ENCODE results near the gene SLC37A4. TPM values are rescaled to one million over a fixed set of nuclear protein-coding genes. Genes with fewer than 3 reads are reported as not detected.

The SLC37A4 gene
- total RNA-seq, 1 experiment from 2014 or later, result 54.5 TPM

GRCh38 chr11:119023741-119024140, 6.9 kb downstream of the SLC37A4 start:
- ChIA-PET CTCF (interaction anchor here (0.6 to 0.7 kb wide), 2 partner anchors 96 to 121 kb away, joined by 3 read pairs; no protein-coding TSS in a partner anchor), POLR2A (no interaction called here)
- Mint-ChIP-seq H3K4me3 (no peak overlapping the region), H3K27me3 (ENCODE audit: low read depth) (no peaks in the 10 kb centered on the region), H3K4me1 (peaks cover 13% of the 10 kb centered on the region), H3K27ac (peak overlapping the region; percentile 17; the same call in 1 of the 2 replicates), H3K36me3 (peaks cover 56% of the 10 kb centered on the region), H3K9me3 (no peaks in the 10 kb centered on the region)
- no peak for DNase-seq (ENCODE audit: low spot score)
- TF ChIP-seq E2F4 (CRISPR knock-in tag; IDR thresholded peaks at IDR 0.05; ENCODE audit: borderline replicate concordance, low read depth) (no peak), ZNF396 (CRISPR knock-in tag; IDR thresholded peaks at IDR 0.05; ENCODE audit: borderline replicate concordance) (no peak), USF2 (CRISPR knock-in tag; IDR thresholded peaks at IDR 0.05) (no peak), MXD4 (CRISPR knock-in tag; IDR thresholded peaks at IDR 0.05; ENCODE audit: borderline replicate concordance) (no peak), ERG (CRISPR knock-in tag; IDR thresholded peaks at IDR 0.05) (no peak), E2F1 (CRISPR knock-in tag; IDR thresholded peaks at IDR 0.05) (no peak), FOXP1 (CRISPR knock-in tag; IDR thresholded peaks at IDR 0.05; ENCODE audit: borderline replicate concordance) (no peak), SP1 (CRISPR knock-in tag; conservative IDR thresholded peaks at IDR 0.05) (no peak), CBFB (CRISPR knock-in tag; IDR thresholded peaks at IDR 0.05; ENCODE audit: low read depth) (no peak), MLX (CRISPR knock-in tag; IDR thresholded peaks at IDR 0.05) (no peak), FOXK1 (CRISPR knock-in tag; IDR thresholded peaks at IDR 0.05) (no peak), ZBTB43 (CRISPR knock-in tag; IDR thresholded peaks at IDR 0.05) (no peak), ZNF512 (CRISPR knock-in tag; IDR thresholded peaks at IDR 0.05; ENCODE audit: borderline replicate concordance) (no peak)
- ATAC-seq, result no peak

GRCh38 chr11:119021631-119022030, 9.0 kb downstream of the SLC37A4 start:
- Mint-ChIP-seq H3K9me3 (no peaks in the 10 kb centered on the region), H3K4me1 (peaks cover 14% of the 10 kb centered on the region), H3K27me3 (ENCODE audit: low read depth) (no peaks in the 10 kb centered on the region; the same call in 1 of the 2 replicates), H3K36me3 (peaks cover 57% of the 10 kb centered on the region), H3K4me3 (no peak overlapping the region), H3K27ac (no peak overlapping the region)
- ATAC-seq (no peak), DNase-seq (ENCODE audit: low spot score) (no peak)
- POLR2A ChIA-PET, result no interaction called here
- CTCF ChIA-PET, result interaction anchor here (1.1 kb wide), 1 partner anchor 10 kb away, joined by 5 read pairs; no protein-coding TSS in a partner anchor
- TF ChIP-seq NR1H2 (CRISPR knock-in tag; IDR thresholded peaks at IDR 0.05), result no peak
- TF ChIP-seq SMAD3 (CRISPR knock-in tag; IDR thresholded peaks at IDR 0.05; ENCODE audit: borderline replicate concordance), result no peak
- no peak for TF ChIP-seq JAZF1 (CRISPR knock-in tag; IDR thresholded peaks at IDR 0.05)
- TF ChIP-seq SMAD4 (CRISPR knock-in tag; IDR thresholded peaks at IDR 0.05), result no peak
- TF ChIP-seq STAT6 (CRISPR knock-in tag; conservative IDR thresholded peaks at IDR 0.05; ENCODE audit: low read depth), result no peak
- TF ChIP-seq ZNF425 (CRISPR knock-in tag; conservative IDR thresholded peaks at IDR 0.05), result no peak
- no peak for TF ChIP-seq NFE2L1 (CRISPR knock-in tag; IDR thresholded peaks at IDR 0.05)
- no peak for TF ChIP-seq JUN (CRISPR knock-in tag; IDR thresholded peaks at IDR 0.05)
